SU-DHL-6 (cell line): ENCODE data around the gene AKTIP.

Experiments used
- H2AFZ ChIP-seq: fragments of 200-600 bp; sonication (generic); 2 replicates; pipeline ENCODE4 v1.6.1; 2014; ENCODE audit warnings: low read depth, mild to moderate bottlenecking, moderate library complexity, mixed read lengths, antibody characterized with exemption, low read length; ENCODE audit not compliant: severe bottlenecking
- H3F3A ChIP-seq: fragments of 200-600 bp; shearing (Covaris generic); 2 replicates; pipeline ENCODE4 v1.6.0; 2016; ENCODE audit warnings: antibody characterized with exemption, mild to moderate bottlenecking; ENCODE audit not compliant: insufficient read depth
- H3K27ac ChIP-seq: fragments of 200-600 bp; sonication (generic); 2 replicates; pipeline ENCODE4 v1.5.1; 2016; ENCODE audit warnings: low read depth, mild to moderate bottlenecking, low read length, moderate library complexity, mixed read lengths
- H3K27me3 ChIP-seq: fragments of 200-600 bp; sonication (generic), shearing (Covaris generic); 2 replicates; pipeline ENCODE4 v1.6.0; 2014; ENCODE audit warnings: mild to moderate bottlenecking, low read length
- H3K36me3 ChIP-seq: fragments of 200-600 bp; sonication (generic); 2 replicates; pipeline ENCODE4 v1.6.1; 2014; ENCODE audit warnings: mild to moderate bottlenecking, low read length, mixed read lengths
- H3K4me2 ChIP-seq: fragments of 300-600, 200-600 bp; shearing (Covaris generic), sonication (generic); 2 replicates; pipeline ENCODE4 v1.6.0; 2014; ENCODE audit warnings: low read length, low read depth, mild to moderate bottlenecking; ENCODE audit not compliant: poor library complexity, severe bottlenecking
- H3K4me3 ChIP-seq: fragments of 200-600 bp; sonication (generic); 2 replicates; pipeline ENCODE4 v1.5.1; 2014; ENCODE audit warnings: antibody characterized with exemption, low read length, mild to moderate bottlenecking, mixed read lengths; ENCODE audit not compliant: insufficient read depth, poor library complexity, severe bottlenecking
- H3K79me2 ChIP-seq: fragments of 200-600 bp; sonication (generic); 2 replicates; pipeline ENCODE4 v1.6.1; 2014; ENCODE audit warnings: mild to moderate bottlenecking, low read length, moderate library complexity; ENCODE audit not compliant: insufficient read depth
- H3K9ac ChIP-seq: fragments of 200-600 bp; sonication (generic); 2 replicates; pipeline ENCODE4 v1.7.0; 2014; ENCODE audit warnings: mild to moderate bottlenecking, low read length
- H3K9me2 ChIP-seq: fragments of 200-600 bp; sonication (generic); replicated peaks from 2 replicates; pipeline ENCODE4 v1.6.1; 2014; ENCODE audit warnings: low read length; ENCODE audit not compliant: insufficient read depth
- H3K9me3 ChIP-seq: fragments of 200-600 bp; sonication (generic); 2 replicates; pipeline ENCODE4 v1.6.1; 2014; ENCODE audit warnings: low read length, mixed read lengths; ENCODE audit not compliant: insufficient read depth
- H4K20me1 ChIP-seq: fragments of 200-600 bp; sonication (generic); 2 replicates; pipeline ENCODE4 v1.6.1; 2014; ENCODE audit warnings: low read depth, mild to moderate bottlenecking, antibody characterized with exemption, low read length, moderate library complexity, mixed read lengths
- EZH2phosphoT487 ChIP-seq: fragments of 200-600 bp; sonication (generic), shearing (Covaris generic); conservative IDR thresholded peaks from 2 replicates; pipeline ENCODE4 v1.6.1; 2018; ENCODE audit warnings: mild to moderate bottlenecking, antibody characterized with exemption, low read length, moderate library complexity, mixed read lengths
- TF ChIP-seq, protein P1 (sequence below): fragments of 200-600 bp; sonication (generic); IDR thresholded peaks from one replicate; pipeline ENCODE4 v1.5.1; 2017; ENCODE audit warnings: antibody characterized with exemption, mild to moderate bottlenecking, low read length, moderate library complexity; ENCODE audit not compliant: insufficient read depth, poor library complexity, severe bottlenecking

Gene AKTIP

DNA sequence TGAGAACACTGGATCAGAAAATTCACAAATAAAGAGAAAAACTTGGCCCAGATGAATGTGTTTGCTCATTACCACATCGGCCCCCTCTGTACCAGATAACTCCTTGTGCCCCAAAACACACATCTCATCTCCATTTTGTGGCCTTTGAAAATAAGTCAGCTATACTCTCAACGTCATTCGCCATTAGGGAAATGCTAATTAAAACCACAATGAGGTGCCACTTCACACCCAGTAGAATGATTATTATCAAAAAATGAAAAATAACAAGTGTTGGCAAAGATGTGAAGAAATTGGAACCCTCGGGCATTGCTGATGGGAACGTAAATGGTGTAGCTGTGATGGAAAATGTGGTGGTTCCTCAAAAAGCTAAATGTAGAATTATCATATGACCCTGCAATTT lies 34.6 kb upstream of the AKTIP start:
- H3K36me3 ChIP-seq = no peaks in the 10 kb centered on the region
- no peaks in the 10 kb centered on the region for H4K20me1 ChIP-seq
- H3K9me3 ChIP-seq = no peaks in the 10 kb centered on the region
- no peak overlapping the region for H2AFZ ChIP-seq
- no peak overlapping the region for H3K27ac ChIP-seq
- H3K9me2 ChIP-seq = no peaks in the 10 kb centered on the region
- H3F3A ChIP-seq = no peaks in the 10 kb centered on the region
- H3K79me2 ChIP-seq = no peaks in the 10 kb centered on the region
- TF ChIP-seq, protein P1, sequence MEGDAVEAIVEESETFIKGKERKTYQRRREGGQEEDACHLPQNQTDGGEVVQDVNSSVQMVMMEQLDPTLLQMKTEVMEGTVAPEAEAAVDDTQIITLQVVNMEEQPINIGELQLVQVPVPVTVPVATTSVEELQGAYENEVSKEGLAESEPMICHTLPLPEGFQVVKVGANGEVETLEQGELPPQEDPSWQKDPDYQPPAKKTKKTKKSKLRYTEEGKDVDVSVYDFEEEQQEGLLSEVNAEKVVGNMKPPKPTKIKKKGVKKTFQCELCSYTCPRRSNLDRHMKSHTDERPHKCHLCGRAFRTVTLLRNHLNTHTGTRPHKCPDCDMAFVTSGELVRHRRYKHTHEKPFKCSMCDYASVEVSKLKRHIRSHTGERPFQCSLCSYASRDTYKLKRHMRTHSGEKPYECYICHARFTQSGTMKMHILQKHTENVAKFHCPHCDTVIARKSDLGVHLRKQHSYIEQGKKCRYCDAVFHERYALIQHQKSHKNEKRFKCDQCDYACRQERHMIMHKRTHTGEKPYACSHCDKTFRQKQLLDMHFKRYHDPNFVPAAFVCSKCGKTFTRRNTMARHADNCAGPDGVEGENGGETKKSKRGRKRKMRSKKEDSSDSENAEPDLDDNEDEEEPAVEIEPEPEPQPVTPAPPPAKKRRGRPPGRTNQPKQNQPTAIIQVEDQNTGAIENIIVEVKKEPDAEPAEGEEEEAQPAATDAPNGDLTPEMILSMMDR = no peak
- TF ChIP-seq EZH2phosphoT487 = no peak
- no peak overlapping the region for H3K9ac ChIP-seq
- H3K27me3 ChIP-seq = no peaks in the 10 kb centered on the region
- no peak overlapping the region for H3K4me3 ChIP-seq
- no peak overlapping the region for H3K4me2 ChIP-seq

GRCh38 chr16:53534206-53534605 lies 31.2 kb upstream of the AKTIP start:
- no peak overlapping the region for H3K4me2 ChIP-seq
- no peak overlapping the region for H3K4me3 ChIP-seq
- H3K9me3 ChIP-seq = no peaks in the 10 kb centered on the region
- H2AFZ ChIP-seq = no peak overlapping the region
- H3K36me3 ChIP-seq = no peaks in the 10 kb centered on the region
- no peaks in the 10 kb centered on the region for H3K9me2 ChIP-seq
- TF ChIP-seq, protein P1 = no peak
- no peak for TF ChIP-seq EZH2phosphoT487
- H3K27me3 ChIP-seq = no peaks in the 10 kb centered on the region
- no peaks in the 10 kb centered on the region for H3K79me2 ChIP-seq
- no peak overlapping the region for H3K27ac ChIP-seq
- H3F3A ChIP-seq = no peaks in the 10 kb centered on the region
- no peaks in the 10 kb centered on the region for H4K20me1 ChIP-seq
- no peak overlapping the region for H3K9ac ChIP-seq

GRCh38 chr16:53530741-53531140 lies 27.7 kb upstream of the AKTIP start:
- Histone ChIP-seq H3K27me3 (no peaks in the 10 kb centered on the region), H3K9me3 (no peaks in the 10 kb centered on the region), H3K4me2 (no peak overlapping the region), H3K36me3 (no peaks in the 10 kb centered on the region), H2AFZ (no peak overlapping the region), H3K79me2 (no peaks in the 10 kb centered on the region), H3K4me3 (no peak overlapping the region), H3K9me2 (no peaks in the 10 kb centered on the region), H3F3A (no peaks in the 10 kb centered on the region), H3K27ac (no peak overlapping the region), H4K20me1 (no peaks in the 10 kb centered on the region), H3K9ac (no peak overlapping the region)
- no peak for TF ChIP-seq EZH2phosphoT487
- TF ChIP-seq, protein P1 = no peak
